Caco-2 (cell line): ENCODE measurements around the gene NAALADL2. TPM values are rescaled to one million over a fixed set of nuclear protein-coding genes. Genes with fewer than 3 reads are reported as not detected.

ENCODE experiments used
- BruUV-seq: library from RNA; stranded (reverse); fragments of 400-500 nt; replicated peaks from 2 replicates; lab custom pipeline; 2021; lab: Mats Ljungman, UMichigan
- CTCF ChIA-PET: fragments of 300-600 bp; sonication (Branson Sonifier 250); formaldehyde crosslinking; loops from one replicate; lab custom pipeline; 2022; ENCODE audit warnings: antibody characterized with exemption; lab: Charles Lee
- POLR2A ChIA-PET: fragments of 300-600 bp; sonication (Branson Sonifier 250); formaldehyde crosslinking; loops from one replicate; lab custom pipeline; 2022; ENCODE audit warnings: antibody characterized with exemption; lab: Charles Lee
- DNase-seq, 2 experiments: peaks; one replicate each; pipeline versions ENCODE4 v3.0.0 to v3.0.0-alpha.2; 2020 to 2022
- H3K27me3 ChIP-seq: replicated peaks from 2 replicates; pipeline ENCODE4 v1.6.0; 2011; ENCODE audit warnings: low read length; ENCODE audit not compliant: control insufficient read depth, insufficient read depth
- H3K36me3 ChIP-seq: 2 replicates; pipeline ENCODE4 v1.5.1; 2011; ENCODE audit warnings: low read length; ENCODE audit not compliant: control insufficient read depth, insufficient read depth
- H3K4me1 ChIP-seq: fragments of 250-450 bp; sonication (Bioruptor Pico); 2 replicates; pipeline ENCODE4 v1.5.1; 2020; ENCODE audit warnings: mild to moderate bottlenecking
- H3K4me3 ChIP-seq: 2 replicates; pipeline ENCODE4 v1.5.1; 2011; ENCODE audit warnings: low read depth, mild to moderate bottlenecking, control low read depth, low read length
- H3K9me3 ChIP-seq: fragments of 250-450 bp; sonication (Bioruptor Pico); 2 replicates; pipeline ENCODE4 v1.5.1; 2020; ENCODE audit warnings: mild to moderate bottlenecking, moderate library complexity
- H3K27ac Mint-ChIP-seq: one replicate; pipeline ENCODE4 v1.8.0; 2022; ENCODE audit warnings: mixed read lengths; ENCODE audit not compliant: unreplicated experiment
- H3K27me3 Mint-ChIP-seq: one replicate; pipeline ENCODE4 v1.8.0; 2022; ENCODE audit warnings: mixed read lengths; ENCODE audit not compliant: insufficient read depth, unreplicated experiment
- H3K36me3 Mint-ChIP-seq: one replicate; pipeline ENCODE4 v1.8.0; 2022; ENCODE audit warnings: mild to moderate bottlenecking, mixed read lengths; ENCODE audit not compliant: insufficient read depth, unreplicated experiment
- H3K4me1 Mint-ChIP-seq: one replicate; pipeline ENCODE4 v1.8.0; 2022; ENCODE audit warnings: low read depth, mixed read lengths; ENCODE audit not compliant: unreplicated experiment
- H3K4me3 Mint-ChIP-seq: one replicate; pipeline ENCODE4 v1.8.0; 2022; ENCODE audit warnings: mild to moderate bottlenecking, moderate library complexity, mixed read lengths; ENCODE audit not compliant: unreplicated experiment
- H3K9me3 Mint-ChIP-seq: one replicate; pipeline ENCODE4 v1.8.0; 2022; ENCODE audit warnings: mixed read lengths; ENCODE audit not compliant: unreplicated experiment
- intact Hi-C: fragments of 100-400 bp; cut with micrococcal nuclease; formaldehyde crosslinking; loops from one replicate; pipeline ENCODE4 v1.10.0; 2022; ENCODE audit not compliant: unreplicated experiment
- total RNA-seq: library from RNA; stranded (reverse); gene quantifications from 2 replicates; pipeline ENCODE4 v1.2.3, GENCODE V29; 2022
- TF ChIP-seq, protein P1 (sequence below), 2 experiments: fragments of 200-600 bp in 1 of 2; IDR thresholded peaks; 1 replicate in 1 of 2; 2 replicates in 1 of 2; pipeline versions ENCODE4 v1.5.1 to v1.8.0; 2011 to 2022; ENCODE audit warnings: antibody characterized with exemption in 1 of 2, control low read depth in 1 of 2, inconsistent platforms in 1 of 2, low read depth in 1 of 2, low read length in 1 of 2, mild to moderate bottlenecking in 1 of 2, moderate library complexity in 1 of 2; ENCODE audit not compliant: insufficient read depth in 1 of 2, severe bottlenecking in 1 of 2, unreplicated experiment in 1 of 2

The NAALADL2 gene
- total RNA-seq, 1 experiment from 2014 or later = 4.4 TPM

- H3K27me3 ChIP-seq = no peaks in the 10 kb centered on the region
- no peak overlapping the region for H3K4me3 Mint-ChIP-seq
- no peaks in the 10 kb centered on the region for H3K9me3 ChIP-seq
- no peaks in the 10 kb centered on the region for H3K27me3 Mint-ChIP-seq
- CTCF ChIA-PET = no interaction called here
- no peak overlapping the region for H3K4me3 ChIP-seq
- no peaks in the 10 kb centered on the region for H3K9me3 Mint-ChIP-seq
- H3K36me3 Mint-ChIP-seq = no peaks in the 10 kb centered on the region
- POLR2A ChIA-PET = no interaction called here
- DNase-seq = no peak
- H3K36me3 ChIP-seq = no peaks in the 10 kb centered on the region
- no TSS peak for BruUV-seq
- no peak overlapping the region for H3K27ac Mint-ChIP-seq
- H3K4me1 ChIP-seq = no peaks in the 10 kb centered on the region
- no peaks in the 10 kb centered on the region for H3K4me1 Mint-ChIP-seq
- intact Hi-C loops = no loop called here
- TF ChIP-seq, protein P1, sequence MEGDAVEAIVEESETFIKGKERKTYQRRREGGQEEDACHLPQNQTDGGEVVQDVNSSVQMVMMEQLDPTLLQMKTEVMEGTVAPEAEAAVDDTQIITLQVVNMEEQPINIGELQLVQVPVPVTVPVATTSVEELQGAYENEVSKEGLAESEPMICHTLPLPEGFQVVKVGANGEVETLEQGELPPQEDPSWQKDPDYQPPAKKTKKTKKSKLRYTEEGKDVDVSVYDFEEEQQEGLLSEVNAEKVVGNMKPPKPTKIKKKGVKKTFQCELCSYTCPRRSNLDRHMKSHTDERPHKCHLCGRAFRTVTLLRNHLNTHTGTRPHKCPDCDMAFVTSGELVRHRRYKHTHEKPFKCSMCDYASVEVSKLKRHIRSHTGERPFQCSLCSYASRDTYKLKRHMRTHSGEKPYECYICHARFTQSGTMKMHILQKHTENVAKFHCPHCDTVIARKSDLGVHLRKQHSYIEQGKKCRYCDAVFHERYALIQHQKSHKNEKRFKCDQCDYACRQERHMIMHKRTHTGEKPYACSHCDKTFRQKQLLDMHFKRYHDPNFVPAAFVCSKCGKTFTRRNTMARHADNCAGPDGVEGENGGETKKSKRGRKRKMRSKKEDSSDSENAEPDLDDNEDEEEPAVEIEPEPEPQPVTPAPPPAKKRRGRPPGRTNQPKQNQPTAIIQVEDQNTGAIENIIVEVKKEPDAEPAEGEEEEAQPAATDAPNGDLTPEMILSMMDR (IDR thresholded peaks at IDR 0.05; ENCODE audit: insufficient read depth in 1 of 2, low read depth in 1 of 2, low read length in 1 of 2, severe bottlenecking in 1 of 2, unreplicated experiment in 1 of 2) = no peak
These were observed 442.6 kb downstream of the NAALADL2 start for GRCh38 chr3:175301741-175302140.

DNA sequence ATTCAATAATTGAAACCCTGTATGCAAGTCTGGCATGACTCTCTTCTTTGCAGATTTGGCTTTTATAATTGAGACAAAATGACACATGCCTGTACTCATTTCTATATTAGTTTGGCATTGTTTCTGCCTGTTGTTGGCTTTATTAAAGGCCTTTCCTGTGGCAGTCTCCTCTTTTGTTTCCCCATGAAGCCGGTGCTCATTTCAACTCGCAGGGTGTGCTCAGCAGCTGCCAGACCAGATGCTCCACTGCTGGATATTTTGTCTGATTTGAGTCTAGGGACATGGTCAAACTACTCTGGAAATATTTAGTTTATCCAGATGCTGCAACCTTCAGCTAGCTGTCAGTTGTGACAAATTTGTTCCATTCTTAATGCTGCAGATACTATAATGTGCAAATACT, 445.3 kb downstream of the NAALADL2 start:
- intact Hi-C loops = no loop called here
- no peaks in the 10 kb centered on the region for H3K36me3 ChIP-seq
- Mint-ChIP-seq H3K9me3 (no peaks in the 10 kb centered on the region), H3K27me3 (no peaks in the 10 kb centered on the region), H3K36me3 (no peaks in the 10 kb centered on the region), H3K4me3 (no peak overlapping the region), H3K27ac (no peak overlapping the region), H3K4me1 (no peaks in the 10 kb centered on the region)
- H3K27me3 ChIP-seq = no peaks in the 10 kb centered on the region
- H3K9me3 ChIP-seq = no peaks in the 10 kb centered on the region
- H3K4me1 ChIP-seq = no peaks in the 10 kb centered on the region
- no peak overlapping the region for H3K4me3 ChIP-seq
- ChIA-PET POLR2A (no interaction called here), CTCF (no interaction called here)
- TF ChIP-seq, protein P1 (IDR thresholded peaks at IDR 0.05; ENCODE audit: insufficient read depth in 1 of 2, low read depth in 1 of 2, low read length in 1 of 2, severe bottlenecking in 1 of 2, unreplicated experiment in 1 of 2) = no peak
- no TSS peak for BruUV-seq
- no peak for DNase-seq

DNA sequence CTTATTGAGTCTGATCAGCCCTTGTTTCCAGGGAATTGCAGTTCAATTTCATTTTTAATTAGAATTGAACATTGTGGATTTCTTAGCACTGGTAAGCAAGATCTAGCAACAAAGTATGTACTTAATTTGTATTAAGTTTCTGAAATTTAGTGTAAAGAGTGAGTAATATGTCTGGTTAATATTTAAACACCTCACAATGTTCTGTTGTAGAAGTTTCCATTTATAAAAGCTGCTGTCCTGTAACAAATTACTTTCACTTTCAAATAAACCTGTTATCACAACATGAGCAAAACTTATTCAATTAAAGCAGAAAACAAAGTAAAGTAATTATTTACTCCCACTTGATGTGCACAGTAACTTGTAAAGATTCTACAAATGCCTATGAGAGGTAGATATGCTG, 448.5 kb downstream of the NAALADL2 start:
- H3K27ac Mint-ChIP-seq = no peak overlapping the region
- no peak overlapping the region for H3K4me3 Mint-ChIP-seq
- no TSS peak for BruUV-seq
- Histone ChIP-seq H3K27me3 (no peaks in the 10 kb centered on the region), H3K36me3 (no peaks in the 10 kb centered on the region), H3K9me3 (no peaks in the 10 kb centered on the region), H3K4me3 (no peak overlapping the region), H3K4me1 (no peaks in the 10 kb centered on the region)
- ChIA-PET POLR2A (no interaction called here), CTCF (no interaction called here)
- TF ChIP-seq, protein P1 (IDR thresholded peaks at IDR 0.05; ENCODE audit: insufficient read depth in 1 of 2, low read depth in 1 of 2, low read length in 1 of 2, severe bottlenecking in 1 of 2, unreplicated experiment in 1 of 2) = no peak
- no peaks in the 10 kb centered on the region for H3K4me1 Mint-ChIP-seq
- DNase-seq = no peak
- no peaks in the 10 kb centered on the region for H3K27me3 Mint-ChIP-seq
- no peaks in the 10 kb centered on the region for H3K9me3 Mint-ChIP-seq
- H3K36me3 Mint-ChIP-seq = no peaks in the 10 kb centered on the region
- intact Hi-C loops = no loop called here
